HG02884 (cell line): ENCODE measurements around the gene P4HTM.

Experiments
- ATAC-seq: cut with Tn5 transposase; IDR thresholded peaks from one replicate; pipeline ENCODE4 v1.9.1; 2021; ENCODE audit warnings: mild to moderate bottlenecking, moderate library complexity; ENCODE audit not compliant: unreplicated experiment

Gene P4HTM, protein sequence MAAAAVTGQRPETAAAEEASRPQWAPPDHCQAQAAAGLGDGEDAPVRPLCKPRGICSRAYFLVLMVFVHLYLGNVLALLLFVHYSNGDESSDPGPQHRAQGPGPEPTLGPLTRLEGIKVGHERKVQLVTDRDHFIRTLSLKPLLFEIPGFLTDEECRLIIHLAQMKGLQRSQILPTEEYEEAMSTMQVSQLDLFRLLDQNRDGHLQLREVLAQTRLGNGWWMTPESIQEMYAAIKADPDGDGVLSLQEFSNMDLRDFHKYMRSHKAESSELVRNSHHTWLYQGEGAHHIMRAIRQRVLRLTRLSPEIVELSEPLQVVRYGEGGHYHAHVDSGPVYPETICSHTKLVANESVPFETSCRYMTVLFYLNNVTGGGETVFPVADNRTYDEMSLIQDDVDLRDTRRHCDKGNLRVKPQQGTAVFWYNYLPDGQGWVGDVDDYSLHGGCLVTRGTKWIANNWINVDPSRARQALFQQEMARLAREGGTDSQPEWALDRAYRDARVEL

DNA sequence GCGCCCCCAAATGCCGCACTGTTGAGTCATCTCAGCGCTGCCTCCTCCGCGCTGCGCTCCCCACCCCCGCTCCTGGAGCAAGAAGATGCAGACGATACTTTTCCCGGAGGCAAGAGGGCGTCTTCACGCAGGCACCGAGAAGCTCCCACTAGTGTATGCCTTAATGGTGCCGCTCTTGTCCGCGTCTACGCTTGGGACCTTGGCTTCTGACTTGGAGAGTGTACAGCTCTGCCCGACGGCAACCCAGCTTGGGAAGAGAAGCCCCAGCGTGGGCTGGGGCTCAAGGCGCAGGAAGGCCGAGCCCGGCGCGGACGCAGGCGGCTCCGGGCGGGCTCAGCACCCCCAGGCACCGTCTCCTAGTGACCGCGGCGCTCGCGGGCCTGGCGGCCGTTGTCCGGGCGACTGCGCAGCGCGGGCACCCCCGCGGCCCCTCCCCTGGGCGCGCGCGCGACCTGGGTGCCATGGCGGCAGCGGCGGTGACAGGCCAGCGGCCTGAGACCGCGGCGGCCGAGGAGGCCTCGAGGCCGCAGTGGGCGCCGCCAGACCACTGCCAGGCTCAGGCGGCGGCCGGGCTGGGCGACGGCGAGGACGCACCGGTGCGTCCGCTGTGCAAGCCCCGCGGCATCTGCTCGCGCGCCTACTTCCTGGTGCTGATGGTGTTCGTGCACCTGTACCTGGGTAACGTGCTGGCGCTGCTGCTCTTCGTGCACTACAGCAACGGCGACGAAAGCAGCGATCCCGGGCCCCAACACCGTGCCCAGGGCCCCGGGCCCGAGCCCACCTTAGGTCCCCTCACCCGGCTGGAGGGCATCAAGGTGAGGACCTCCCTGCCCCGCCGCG is at the start of gene P4HTM:
Gene P4HTM (plus strand): TSS at position 446 of the 840 bp plus-strand sequence. CDS start 16 bp downstream, at position 462.
- ATAC-seq, result peak; percentile 47

DNA sequence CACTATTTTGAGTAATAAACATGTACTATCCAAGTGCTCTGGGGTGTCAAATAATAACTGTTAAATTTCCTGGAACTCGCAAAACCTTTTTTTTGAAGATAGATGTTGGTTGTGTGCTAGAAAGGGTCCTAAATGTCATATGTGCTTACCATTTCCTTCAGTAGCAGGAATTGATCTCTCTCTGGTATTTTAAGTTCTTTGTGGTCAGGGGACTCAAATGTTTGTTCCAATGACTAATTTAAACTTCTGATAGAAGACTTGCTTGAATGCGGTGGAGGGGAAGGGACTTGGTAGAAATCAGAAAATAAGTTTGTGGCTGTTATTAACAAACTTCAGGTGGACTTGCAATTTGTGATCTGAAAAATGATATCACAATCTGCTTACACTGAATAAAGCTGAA is 44.6 kb upstream of the P4HTM start:
- no peak for ATAC-seq

GRCh38 chr3:48945891-48946549 is 44.0 kb upstream of the P4HTM start:
- ATAC-seq, result no peak

- ATAC-seq, result no peak
Measured at GRCh38 chr3:48949376-48949717, 40.7 kb upstream of the P4HTM start.

GRCh38 chr3:48950051-48950450 is 40.0 kb upstream of the P4HTM start:
- no peak for ATAC-seq

- ATAC-seq, result no peak
Measured at GRCh38 chr3:48951764-48952163, 38.3 kb upstream of the P4HTM start.

DNA sequence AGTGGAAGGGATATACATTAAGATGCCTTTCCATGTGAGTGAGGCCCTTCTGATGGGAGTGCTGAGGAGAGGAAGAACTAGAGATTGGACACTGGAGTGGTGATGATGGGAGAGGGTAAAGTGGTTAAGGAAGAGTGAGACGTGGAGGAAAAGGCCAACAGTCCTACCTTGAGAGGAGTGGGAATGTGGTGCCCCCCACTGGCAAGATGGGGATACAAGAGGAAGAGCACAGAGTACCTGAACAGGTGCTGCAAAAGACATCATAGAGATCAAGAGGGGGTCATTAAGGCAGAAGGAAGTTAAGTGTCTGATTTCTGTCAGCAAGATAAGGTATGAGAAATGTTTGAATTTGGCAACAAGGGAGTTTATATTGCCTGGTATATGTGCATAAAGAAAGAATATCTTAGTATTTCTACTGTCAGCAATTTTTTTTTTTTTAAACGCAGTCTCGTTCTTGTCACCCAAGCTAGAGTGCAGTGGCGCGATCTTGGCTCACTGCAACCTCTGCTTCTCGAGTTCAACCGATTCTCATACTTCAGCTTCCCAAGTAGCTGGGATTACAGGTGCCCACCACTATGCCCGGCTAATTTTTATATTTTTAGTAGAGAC is 37.4 kb upstream of the P4HTM start:
- no peak for ATAC-seq

DNA sequence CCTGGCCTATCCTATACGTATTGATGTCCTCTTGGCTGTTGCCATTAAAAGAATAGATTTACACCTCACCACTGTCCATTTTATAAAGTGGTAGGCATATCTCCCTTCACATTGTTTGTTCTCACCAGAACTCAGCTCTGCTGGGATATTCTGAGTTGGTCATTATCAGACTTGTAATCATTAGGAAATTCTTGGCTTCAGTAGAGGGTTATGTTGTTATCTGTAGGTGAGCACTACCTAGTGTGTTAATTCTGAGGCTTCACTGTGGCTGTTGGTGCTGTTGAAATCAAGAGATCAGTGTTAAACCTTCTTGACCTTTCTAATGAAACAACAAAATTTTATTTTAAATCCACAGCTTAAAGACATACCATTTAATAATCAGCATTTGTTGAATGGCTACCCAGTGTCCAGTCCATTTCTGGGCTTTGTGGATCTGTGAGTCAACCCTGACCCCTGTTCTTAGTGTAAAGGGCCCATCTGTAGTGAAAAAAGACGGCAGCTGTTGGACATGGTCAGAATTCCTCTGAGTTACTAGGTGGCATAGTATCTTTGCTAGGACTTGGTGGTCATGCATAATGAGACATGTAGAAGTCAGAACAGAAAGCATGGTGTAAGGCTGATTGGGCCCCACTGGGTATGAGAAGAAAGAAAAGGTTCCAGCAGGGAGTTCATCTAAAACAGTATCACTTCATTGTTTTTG is 32.9 kb upstream of the P4HTM start:
- no peak for ATAC-seq

- ATAC-seq, result no peak
Measured at GRCh38 chr3:48960841-48961413, 29.1 kb upstream of the P4HTM start.

- ATAC-seq, result no peak
Measured at GRCh38 chr3:48962340-48962739, 27.7 kb upstream of the P4HTM start.

DNA sequence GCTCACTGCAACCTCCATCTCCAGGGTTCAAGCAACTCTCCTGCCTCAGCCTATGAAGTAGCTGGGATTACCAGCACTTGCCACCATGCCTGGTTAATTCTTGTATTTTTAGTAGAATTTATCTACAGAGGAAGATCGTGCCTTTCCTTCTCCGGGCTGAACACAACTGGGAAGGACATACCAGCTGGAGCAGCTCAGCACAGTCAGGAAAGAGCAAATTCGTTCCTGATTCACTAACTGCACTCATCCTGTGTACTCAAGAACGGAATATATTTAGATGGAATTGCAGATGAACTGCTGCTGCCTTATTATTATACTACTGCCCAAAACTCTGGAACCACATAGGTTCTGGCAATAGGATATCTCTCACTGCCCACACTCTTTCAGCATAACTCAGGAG is 27.1 kb upstream of the P4HTM start:
- no peak for ATAC-seq

- no peak for ATAC-seq
Measured at GRCh38 chr3:48963591-48963990, 26.4 kb upstream of the P4HTM start.

- ATAC-seq, result no peak
Measured at GRCh38 chr3:48966367-48966766, 23.7 kb upstream of the P4HTM start.

GRCh38 chr3:48966876-48967361 is 23.1 kb upstream of the P4HTM start:
- ATAC-seq, result no peak

DNA sequence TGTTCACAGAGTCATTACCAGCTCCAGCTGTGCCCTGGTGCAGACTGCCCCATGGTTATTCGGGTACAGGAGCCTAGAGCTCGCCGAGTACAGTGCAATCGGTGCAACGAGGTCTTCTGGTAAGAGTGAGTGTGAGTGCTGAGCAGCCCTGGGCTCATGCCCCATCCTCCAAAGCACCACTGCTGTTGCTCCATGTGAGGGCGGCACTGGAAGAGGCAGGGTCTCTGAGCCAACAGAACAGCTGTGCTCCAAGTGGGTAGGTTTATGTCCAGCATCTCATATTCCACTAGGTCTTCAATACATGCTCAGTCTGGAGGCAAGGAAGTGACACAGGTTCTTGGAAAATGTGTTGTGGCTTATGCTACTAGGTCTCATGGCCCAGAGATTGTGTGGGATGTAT is 19.5 kb upstream of the P4HTM start:
- no peak for ATAC-seq

GRCh38 chr3:48974076-48974864 is 15.8 kb upstream of the P4HTM start:
- ATAC-seq, result no peak

DNA sequence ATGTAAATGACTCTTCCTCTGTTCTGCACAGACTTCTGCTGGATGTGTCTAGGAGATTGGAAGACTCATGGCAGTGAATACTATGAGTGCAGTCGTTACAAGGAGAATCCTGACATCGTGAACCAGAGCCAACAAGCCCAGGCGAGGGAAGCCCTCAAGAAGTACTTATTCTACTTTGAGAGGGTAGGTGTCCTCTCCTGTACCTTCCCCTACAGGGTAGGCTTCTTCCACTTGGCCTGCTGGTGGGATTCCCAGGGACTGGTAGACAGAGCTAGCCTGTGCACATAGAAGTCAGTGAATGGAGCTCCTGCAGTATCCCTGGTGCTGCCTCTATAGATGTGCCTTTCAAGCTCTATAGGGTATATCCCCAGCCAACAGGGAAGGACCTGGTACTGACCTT is 10.6 kb upstream of the P4HTM start:
- ATAC-seq, result no peak

DNA sequence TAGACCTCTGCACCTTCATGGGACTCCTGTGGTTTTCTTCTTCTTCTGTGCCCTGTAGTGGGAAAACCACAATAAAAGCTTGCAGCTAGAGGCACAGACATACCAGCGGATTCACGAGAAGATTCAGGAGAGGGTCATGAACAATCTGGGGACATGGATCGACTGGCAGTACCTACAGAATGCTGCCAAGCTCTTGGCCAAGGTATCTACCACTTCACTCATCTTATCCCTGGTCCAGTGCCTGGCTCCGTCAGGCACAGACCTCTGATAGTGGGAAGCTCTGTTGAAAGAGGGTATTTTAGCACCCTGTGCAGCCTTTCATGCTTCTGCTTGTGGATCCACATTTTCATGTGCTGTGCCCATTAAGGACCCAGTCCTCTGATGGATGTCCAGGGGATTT is 9.7 kb upstream of the P4HTM start:
- ATAC-seq, result no peak

DNA sequence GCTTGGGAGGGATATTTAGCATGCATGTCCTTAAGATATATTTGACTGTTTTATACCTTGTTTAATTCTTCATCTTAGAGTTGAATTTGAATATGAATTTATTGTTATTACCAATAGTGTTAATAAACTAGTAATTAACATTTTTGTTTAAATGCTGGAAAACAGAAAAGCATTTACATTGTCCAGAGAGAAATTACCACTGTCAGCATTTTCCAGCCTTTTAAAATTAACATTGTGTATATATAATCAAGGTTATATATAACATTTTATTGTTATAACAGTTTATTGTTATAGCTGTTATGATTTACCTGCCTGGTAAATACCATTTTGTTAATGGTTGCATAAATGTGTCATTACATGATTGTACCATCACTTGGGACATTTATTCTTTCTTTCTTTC is 8.0 kb upstream of the P4HTM start:
- no peak for ATAC-seq
